Caco-2 (cell line): ENCODE measurements around the gene ACO1. TPM values are rescaled to one million over a fixed set of nuclear protein-coding genes. Genes with fewer than 3 reads are reported as not detected.

Experiments
- BruUV-seq: library from RNA; stranded (reverse); fragments of 400-500 nt; replicated peaks from 2 replicates; lab custom pipeline; 2021; lab: Mats Ljungman, UMichigan
- CTCF ChIA-PET: fragments of 300-600 bp; sonication (Branson Sonifier 250); formaldehyde crosslinking; loops from one replicate; lab custom pipeline; 2022; ENCODE audit warnings: antibody characterized with exemption; lab: Charles Lee
- POLR2A ChIA-PET: fragments of 300-600 bp; sonication (Branson Sonifier 250); formaldehyde crosslinking; loops from one replicate; lab custom pipeline; 2022; ENCODE audit warnings: antibody characterized with exemption; lab: Charles Lee
- DNase-seq, 2 experiments: peaks; one replicate each; pipeline versions ENCODE4 v3.0.0 to v3.0.0-alpha.2; 2020 to 2022
- H3K27me3 ChIP-seq: replicated peaks from 2 replicates; pipeline ENCODE4 v1.6.0; 2011; ENCODE audit warnings: low read length; ENCODE audit not compliant: control insufficient read depth, insufficient read depth
- H3K36me3 ChIP-seq: 2 replicates; pipeline ENCODE4 v1.5.1; 2011; ENCODE audit warnings: low read length; ENCODE audit not compliant: control insufficient read depth, insufficient read depth
- H3K4me1 ChIP-seq: fragments of 250-450 bp; sonication (Bioruptor Pico); 2 replicates; pipeline ENCODE4 v1.5.1; 2020; ENCODE audit warnings: mild to moderate bottlenecking
- H3K4me3 ChIP-seq: 2 replicates; pipeline ENCODE4 v1.5.1; 2011; ENCODE audit warnings: low read depth, mild to moderate bottlenecking, control low read depth, low read length
- H3K9me3 ChIP-seq: fragments of 250-450 bp; sonication (Bioruptor Pico); 2 replicates; pipeline ENCODE4 v1.5.1; 2020; ENCODE audit warnings: mild to moderate bottlenecking, moderate library complexity
- H3K27ac Mint-ChIP-seq: one replicate; pipeline ENCODE4 v1.8.0; 2022; ENCODE audit warnings: mixed read lengths; ENCODE audit not compliant: unreplicated experiment
- H3K27me3 Mint-ChIP-seq: one replicate; pipeline ENCODE4 v1.8.0; 2022; ENCODE audit warnings: mixed read lengths; ENCODE audit not compliant: insufficient read depth, unreplicated experiment
- H3K36me3 Mint-ChIP-seq: one replicate; pipeline ENCODE4 v1.8.0; 2022; ENCODE audit warnings: mild to moderate bottlenecking, mixed read lengths; ENCODE audit not compliant: insufficient read depth, unreplicated experiment
- H3K4me1 Mint-ChIP-seq: one replicate; pipeline ENCODE4 v1.8.0; 2022; ENCODE audit warnings: low read depth, mixed read lengths; ENCODE audit not compliant: unreplicated experiment
- H3K4me3 Mint-ChIP-seq: one replicate; pipeline ENCODE4 v1.8.0; 2022; ENCODE audit warnings: mild to moderate bottlenecking, moderate library complexity, mixed read lengths; ENCODE audit not compliant: unreplicated experiment
- H3K9me3 Mint-ChIP-seq: one replicate; pipeline ENCODE4 v1.8.0; 2022; ENCODE audit warnings: mixed read lengths; ENCODE audit not compliant: unreplicated experiment
- CTCF ChIP-seq, 2 experiments: fragments of 200-600 bp in 1 of 2; IDR thresholded peaks; 1 replicate in 1 of 2; 2 replicates in 1 of 2; pipeline versions ENCODE4 v1.5.1 to v1.8.0; 2011 to 2022; ENCODE audit warnings: antibody characterized with exemption in 1 of 2, control low read depth in 1 of 2, inconsistent platforms in 1 of 2, low read depth in 1 of 2, low read length in 1 of 2, mild to moderate bottlenecking in 1 of 2, moderate library complexity in 1 of 2; ENCODE audit not compliant: insufficient read depth in 1 of 2, severe bottlenecking in 1 of 2, unreplicated experiment in 1 of 2
- intact Hi-C: fragments of 100-400 bp; cut with micrococcal nuclease; formaldehyde crosslinking; loops from one replicate; pipeline ENCODE4 v1.10.0; 2022; ENCODE audit not compliant: unreplicated experiment
- total RNA-seq: library from RNA; stranded (reverse); gene quantifications from 2 replicates; pipeline ENCODE4 v1.2.3, GENCODE V29; 2022

Gene ACO1
- total RNA-seq, 1 experiment from 2014 or later: 54.7 TPM

- DNase-seq: no peak
- no peaks in the 10 kb centered on the region for H3K9me3 ChIP-seq
- intact Hi-C loops: no loop called here
- peaks cover 11% of the 10 kb centered on the region for H3K4me1 Mint-ChIP-seq
- CTCF ChIA-PET: no interaction called here
- H3K9me3 Mint-ChIP-seq: no peaks in the 10 kb centered on the region
- H3K27me3 Mint-ChIP-seq: no peaks in the 10 kb centered on the region
- H3K4me3 ChIP-seq: no peak overlapping the region
- H3K36me3 Mint-ChIP-seq: peaks cover 34% of the 10 kb centered on the region
- H3K27me3 ChIP-seq: no peaks in the 10 kb centered on the region
- H3K4me3 Mint-ChIP-seq: no peak overlapping the region
- no peaks in the 10 kb centered on the region for H3K4me1 ChIP-seq
- no peak overlapping the region for H3K27ac Mint-ChIP-seq
- POLR2A ChIA-PET: no interaction called here
- H3K36me3 ChIP-seq: peaks cover 1% of the 10 kb centered on the region; the same call in 1 of the 2 replicates
- TF ChIP-seq CTCF (IDR thresholded peaks at IDR 0.05; ENCODE audit: insufficient read depth in 1 of 2, low read depth in 1 of 2, low read length in 1 of 2, severe bottlenecking in 1 of 2, unreplicated experiment in 1 of 2): no peak
- no TSS peak for BruUV-seq
Observed at GRCh38 chr9:32405506-32405905, 21.1 kb downstream of the ACO1 start.

GRCh38 chr9:32406046-32406445 lies 21.6 kb downstream of the ACO1 start:
- no peak for DNase-seq
- Mint-ChIP-seq H3K4me1 (peaks cover 11% of the 10 kb centered on the region), H3K27me3 (no peaks in the 10 kb centered on the region), H3K4me3 (no peak overlapping the region), H3K27ac (no peak overlapping the region), H3K9me3 (no peaks in the 10 kb centered on the region), H3K36me3 (peaks cover 39% of the 10 kb centered on the region)
- Histone ChIP-seq H3K27me3 (no peaks in the 10 kb centered on the region), H3K4me1 (no peaks in the 10 kb centered on the region), H3K4me3 (no peak overlapping the region), H3K36me3 (peaks cover 1% of the 10 kb centered on the region; the same call in 1 of the 2 replicates), H3K9me3 (no peaks in the 10 kb centered on the region)
- ChIA-PET CTCF (no interaction called here), POLR2A (no interaction called here)
- no TSS peak for BruUV-seq
- TF ChIP-seq CTCF (IDR thresholded peaks at IDR 0.05; ENCODE audit: insufficient read depth in 1 of 2, low read depth in 1 of 2, low read length in 1 of 2, severe bottlenecking in 1 of 2, unreplicated experiment in 1 of 2): no peak
- intact Hi-C loops: no loop called here

GRCh38 chr9:32411753-32412152 lies 27.3 kb downstream of the ACO1 start:
- ChIA-PET POLR2A (no interaction called here), CTCF (no interaction called here)
- no peaks in the 10 kb centered on the region for H3K9me3 ChIP-seq
- Mint-ChIP-seq H3K4me3 (no peak overlapping the region), H3K27me3 (no peaks in the 10 kb centered on the region), H3K9me3 (no peaks in the 10 kb centered on the region), H3K27ac (no peak overlapping the region), H3K4me1 (no peaks in the 10 kb centered on the region), H3K36me3 (peaks cover 43% of the 10 kb centered on the region)
- no peak overlapping the region for H3K4me3 ChIP-seq
- no peak for DNase-seq
- intact Hi-C loops: no loop called here
- H3K36me3 ChIP-seq: peaks cover 1% of the 10 kb centered on the region; the same call in 1 of the 2 replicates
- H3K27me3 ChIP-seq: no peaks in the 10 kb centered on the region
- TF ChIP-seq CTCF (IDR thresholded peaks at IDR 0.05; ENCODE audit: insufficient read depth in 1 of 2, low read depth in 1 of 2, low read length in 1 of 2, severe bottlenecking in 1 of 2, unreplicated experiment in 1 of 2): no peak
- H3K4me1 ChIP-seq: no peaks in the 10 kb centered on the region
- BruUV-seq: no TSS peak
